B cell (primary cell): ENCODE data around the gene NLRX1.

ENCODE experiments used
- EZH2 ChIP-seq: IDR thresholded peaks from 2 replicates; pipeline ENCODE4 v1.6.1; 2012; ENCODE audit warnings: borderline replicate concordance, low read depth, mild to moderate bottlenecking, moderate library complexity, low read length; ENCODE audit not compliant: insufficient read depth, poor library complexity, severe bottlenecking
- TF ChIP-seq, protein P1 (sequence below): fragments of 200-600 bp; IDR thresholded peaks from one replicate; pipeline ENCODE4 v1.8.0; 2022; ENCODE audit warnings: antibody characterized with exemption, mild to moderate bottlenecking

DNA sequence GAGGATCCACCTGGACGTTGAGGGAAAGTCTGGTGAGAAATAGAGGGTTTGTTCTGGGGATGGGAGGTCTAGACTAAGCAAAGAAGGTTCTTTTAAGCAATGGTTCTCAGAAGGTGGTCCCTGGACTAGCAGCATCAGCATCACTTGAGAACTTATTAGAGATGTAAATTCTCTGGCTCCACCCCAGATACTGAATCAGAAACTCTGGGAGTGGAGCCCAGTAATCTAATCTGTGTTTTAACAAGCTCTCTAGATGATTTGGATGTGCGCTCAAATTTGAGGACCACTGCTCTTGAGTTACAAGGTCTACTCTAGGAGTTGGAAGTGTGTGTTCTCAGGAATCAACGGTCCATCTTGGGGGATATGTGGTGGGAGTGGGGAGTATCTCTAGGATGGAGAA is 23.0 kb upstream of the NLRX1 start:
- TF ChIP-seq, protein P1, sequence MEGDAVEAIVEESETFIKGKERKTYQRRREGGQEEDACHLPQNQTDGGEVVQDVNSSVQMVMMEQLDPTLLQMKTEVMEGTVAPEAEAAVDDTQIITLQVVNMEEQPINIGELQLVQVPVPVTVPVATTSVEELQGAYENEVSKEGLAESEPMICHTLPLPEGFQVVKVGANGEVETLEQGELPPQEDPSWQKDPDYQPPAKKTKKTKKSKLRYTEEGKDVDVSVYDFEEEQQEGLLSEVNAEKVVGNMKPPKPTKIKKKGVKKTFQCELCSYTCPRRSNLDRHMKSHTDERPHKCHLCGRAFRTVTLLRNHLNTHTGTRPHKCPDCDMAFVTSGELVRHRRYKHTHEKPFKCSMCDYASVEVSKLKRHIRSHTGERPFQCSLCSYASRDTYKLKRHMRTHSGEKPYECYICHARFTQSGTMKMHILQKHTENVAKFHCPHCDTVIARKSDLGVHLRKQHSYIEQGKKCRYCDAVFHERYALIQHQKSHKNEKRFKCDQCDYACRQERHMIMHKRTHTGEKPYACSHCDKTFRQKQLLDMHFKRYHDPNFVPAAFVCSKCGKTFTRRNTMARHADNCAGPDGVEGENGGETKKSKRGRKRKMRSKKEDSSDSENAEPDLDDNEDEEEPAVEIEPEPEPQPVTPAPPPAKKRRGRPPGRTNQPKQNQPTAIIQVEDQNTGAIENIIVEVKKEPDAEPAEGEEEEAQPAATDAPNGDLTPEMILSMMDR, result no peak
- TF ChIP-seq EZH2, result no peak
